H9 (cell line): ENCODE data around the gene MSI2. TPM values are rescaled to one million over a fixed set of nuclear protein-coding genes. Genes with fewer than 3 reads are reported as not detected.

Experiments used
- DNase-seq: peaks from one replicate; pipeline ENCODE4 v3.0.0-alpha.2; 2017
- H2AFZ ChIP-seq: one replicate; pipeline ENCODE4 v1.6.1; 2013; ENCODE audit warnings: mild to moderate bottlenecking, low read length, control low read depth, moderate library complexity
- H2AK5ac ChIP-seq: 2 replicates; pipeline ENCODE4 v1.6.1; 2013; ENCODE audit warnings: low read length, control low read depth, mixed read lengths; ENCODE audit not compliant: insufficient read length
- H2BK120ac ChIP-seq: one replicate; pipeline ENCODE4 v1.6.1; 2013; ENCODE audit warnings: low read depth, mild to moderate bottlenecking, low read length, control low read depth, inconsistent platforms; ENCODE audit not compliant: poor library complexity, severe bottlenecking
- H2BK12ac ChIP-seq: 2 replicates; pipeline ENCODE4 v1.6.1; 2013; ENCODE audit warnings: low read length, control low read depth, mixed read lengths, low read depth; ENCODE audit not compliant: insufficient read length
- H2BK15ac ChIP-seq: 2 replicates; pipeline ENCODE4 v1.6.1; 2013; ENCODE audit warnings: low read depth, low read length, control low read depth
- H2BK20ac ChIP-seq: one replicate; pipeline ENCODE4 v1.6.1; 2013; ENCODE audit warnings: low read depth, mild to moderate bottlenecking, low read length, control low read depth, inconsistent platforms; ENCODE audit not compliant: poor library complexity, severe bottlenecking
- H2BK5ac ChIP-seq: 2 replicates; pipeline ENCODE4 v1.6.1; 2013; ENCODE audit warnings: low read length, control low read depth, mixed read lengths; ENCODE audit not compliant: insufficient read length
- H3K14ac ChIP-seq: 2 replicates; pipeline ENCODE4 v1.6.1; 2013; ENCODE audit warnings: low read length, control low read depth; ENCODE audit not compliant: insufficient read depth
- H3K18ac ChIP-seq: 2 replicates; pipeline ENCODE4 v1.6.1; 2013; ENCODE audit warnings: low read depth, mild to moderate bottlenecking, mixed read lengths, low read length, control low read depth; ENCODE audit not compliant: insufficient read length
- H3K23ac ChIP-seq: 2 replicates; pipeline ENCODE4 v1.6.1; 2013; ENCODE audit warnings: low read length, control low read depth, mixed read lengths, low read depth; ENCODE audit not compliant: insufficient read length
- H3K23me2 ChIP-seq: 2 replicates; pipeline ENCODE4 v1.6.1; 2013; ENCODE audit warnings: low read depth, mild to moderate bottlenecking, mixed read lengths, low read length, control low read depth; ENCODE audit not compliant: insufficient read length, poor library complexity, severe bottlenecking
- H3K27ac ChIP-seq: 2 replicates; pipeline ENCODE4 v1.5.1; 2013; ENCODE audit warnings: low read length, control low read depth, mixed read lengths, low read depth; ENCODE audit not compliant: insufficient read length
- H3K27me3 ChIP-seq: 2 replicates; pipeline ENCODE4 v1.6.1; 2013; ENCODE audit warnings: low read length, control low read depth, inconsistent platforms; ENCODE audit not compliant: insufficient read depth
- H3K4ac ChIP-seq: 2 replicates; pipeline ENCODE4 v1.6.1; 2013; ENCODE audit warnings: low read depth, mild to moderate bottlenecking, control low read depth, inconsistent platforms, low read length, moderate library complexity
- H3K4me1 ChIP-seq: 2 replicates; pipeline ENCODE4 v1.6.1; 2013; ENCODE audit warnings: low read length, control low read depth, inconsistent platforms; ENCODE audit not compliant: insufficient read depth
- H3K4me2 ChIP-seq: 2 replicates; pipeline ENCODE4 v1.6.1; 2013; ENCODE audit warnings: low read length, control low read depth, mixed read lengths; ENCODE audit not compliant: insufficient read length, insufficient read depth
- H3K56ac ChIP-seq: 2 replicates; pipeline ENCODE4 v1.6.1; 2013; ENCODE audit warnings: low read depth, mild to moderate bottlenecking, mixed read lengths, low read length, control low read depth; ENCODE audit not compliant: insufficient read length
- H3K79me1 ChIP-seq: 2 replicates; pipeline ENCODE4 v1.6.1; 2013; ENCODE audit warnings: low read depth, mild to moderate bottlenecking, moderate library complexity, low read length, control low read depth, inconsistent platforms; ENCODE audit not compliant: insufficient read depth, poor library complexity, severe bottlenecking
- H3K79me2 ChIP-seq: 2 replicates; pipeline ENCODE4 v1.6.1; 2013; ENCODE audit warnings: low read length, control low read depth, inconsistent platforms; ENCODE audit not compliant: insufficient read depth
- H3K9ac ChIP-seq: 2 replicates; pipeline ENCODE4 v1.6.1; 2013; ENCODE audit warnings: low read length, control low read depth, mixed read lengths; ENCODE audit not compliant: insufficient read length; ENCODE audit errors: extremely low read depth
- H3K9me3 ChIP-seq: one replicate; pipeline ENCODE4 v1.6.1; 2013; ENCODE audit warnings: low read depth, low read length, inconsistent platforms; ENCODE audit not compliant: control insufficient read depth
- H3T11ph ChIP-seq: one replicate; pipeline ENCODE4 v1.6.1; 2013; ENCODE audit warnings: mild to moderate bottlenecking, low read length, control low read depth, inconsistent platforms
- H4K20me1 ChIP-seq: one replicate; pipeline ENCODE4 v1.6.1; 2013; ENCODE audit not compliant: control insufficient read depth, insufficient read length, insufficient read depth
- H4K5ac ChIP-seq: 2 replicates; pipeline ENCODE4 v1.6.1; 2013; ENCODE audit warnings: low read depth, mild to moderate bottlenecking, mixed read lengths, low read length, control low read depth; ENCODE audit not compliant: insufficient read length
- H4K8ac ChIP-seq: replicated peaks from 2 replicates; pipeline ENCODE4 v1.6.1; 2013; ENCODE audit warnings: low read length, control low read depth, mixed read lengths, low read depth; ENCODE audit not compliant: insufficient read length
- H4K91ac ChIP-seq: 2 replicates; pipeline ENCODE4 v1.6.1; 2013; ENCODE audit warnings: low read depth, mild to moderate bottlenecking, moderate library complexity, mixed read lengths, low read length, control low read depth; ENCODE audit not compliant: insufficient read length
- H3K27ac Mint-ChIP-seq, 3 experiments: 2 replicates in 2 of 3; 3 replicates in 1 of 3; pipeline ENCODE4 v1.8.0; 2020 to 2021; ENCODE audit warnings: mixed read lengths in 3 of 3, mild to moderate bottlenecking in 1 of 3, moderate library complexity in 1 of 3
- H3K27me3 Mint-ChIP-seq: 2 replicates; pipeline ENCODE4 v1.8.0; 2021; ENCODE audit warnings: low read depth, mild to moderate bottlenecking, moderate library complexity, mixed read lengths
- H3K36me3 Mint-ChIP-seq, 3 experiments: 2 replicates in 2 of 3; 3 replicates in 1 of 3; pipeline ENCODE4 v1.8.0; 2020 to 2021; ENCODE audit warnings: low read depth in 3 of 3, mixed read lengths in 3 of 3; ENCODE audit not compliant: insufficient read depth in 1 of 3
- H3K4me1 Mint-ChIP-seq, 2 experiments: 2 replicates each; pipeline ENCODE4 v1.8.0; 2020; ENCODE audit warnings: mixed read lengths in 2 of 2
- H3K4me3 Mint-ChIP-seq, 2 experiments: 2 replicates in 1 of 2; 3 replicates in 1 of 2; pipeline ENCODE4 v1.8.0; 2020 to 2021; ENCODE audit warnings: mild to moderate bottlenecking in 2 of 2, mixed read lengths in 2 of 2, moderate library complexity in 1 of 2
- H3K9me3 Mint-ChIP-seq, 2 experiments: 2 replicates in 1 of 2; 3 replicates in 1 of 2; pipeline ENCODE4 v1.8.0; 2020; ENCODE audit warnings: mild to moderate bottlenecking in 2 of 2, mixed read lengths in 2 of 2, moderate library complexity in 1 of 2
- WGBS: extraction: QIAGEN DNeasy Blood & Tissue Kit; methylation state at CpG from one replicate; pipeline ENCODE4 v1.1.7; 2013; ENCODE audit warnings: missing lambda C conversion rate, low lambda C conversion rate, mixed read lengths; ENCODE audit not compliant: insufficient read length; ENCODE audit errors: extremely low coverage; 5-methylcytosine and 5-hydroxymethylcytosine counted together
- total RNA-seq: library from RNA; stranded (reverse); gene quantifications from 2 replicates; pipeline ENCODE4 v1.2.1, GENCODE V29; 2021
- TF ChIP-seq, protein P1 (sequence below): fragments of 200-600 bp; sonication (generic); conservative IDR thresholded peaks from 3 replicates; pipeline ENCODE4 v1.8.0; 2021; ENCODE audit warnings: antibody characterized with exemption, mild to moderate bottlenecking

The MSI2 gene
- total RNA-seq, 1 experiment from 2014 or later: 98.5 TPM

DNA sequence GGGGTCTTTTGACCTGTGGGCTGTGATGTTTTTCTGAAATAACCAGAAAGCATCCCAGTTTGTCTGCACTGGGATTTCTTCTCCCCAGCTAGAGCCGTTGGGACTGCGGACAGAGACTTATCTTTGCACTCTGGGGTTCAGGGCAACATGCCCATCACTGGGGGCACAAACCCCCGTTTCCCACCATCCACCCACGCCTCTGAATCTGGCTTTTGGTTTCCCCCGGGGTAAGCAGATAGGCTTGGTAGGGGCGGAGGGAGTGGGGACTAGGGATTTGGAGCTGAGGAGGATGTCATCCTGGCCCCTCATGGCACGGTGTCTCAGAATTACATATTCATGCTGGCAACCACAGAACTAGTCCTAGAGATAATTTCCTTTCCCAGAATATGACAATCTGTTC lies 420.2 kb downstream of the MSI2 start:
- DNase-seq: peak; percentile 16
- TF ChIP-seq, protein P1, sequence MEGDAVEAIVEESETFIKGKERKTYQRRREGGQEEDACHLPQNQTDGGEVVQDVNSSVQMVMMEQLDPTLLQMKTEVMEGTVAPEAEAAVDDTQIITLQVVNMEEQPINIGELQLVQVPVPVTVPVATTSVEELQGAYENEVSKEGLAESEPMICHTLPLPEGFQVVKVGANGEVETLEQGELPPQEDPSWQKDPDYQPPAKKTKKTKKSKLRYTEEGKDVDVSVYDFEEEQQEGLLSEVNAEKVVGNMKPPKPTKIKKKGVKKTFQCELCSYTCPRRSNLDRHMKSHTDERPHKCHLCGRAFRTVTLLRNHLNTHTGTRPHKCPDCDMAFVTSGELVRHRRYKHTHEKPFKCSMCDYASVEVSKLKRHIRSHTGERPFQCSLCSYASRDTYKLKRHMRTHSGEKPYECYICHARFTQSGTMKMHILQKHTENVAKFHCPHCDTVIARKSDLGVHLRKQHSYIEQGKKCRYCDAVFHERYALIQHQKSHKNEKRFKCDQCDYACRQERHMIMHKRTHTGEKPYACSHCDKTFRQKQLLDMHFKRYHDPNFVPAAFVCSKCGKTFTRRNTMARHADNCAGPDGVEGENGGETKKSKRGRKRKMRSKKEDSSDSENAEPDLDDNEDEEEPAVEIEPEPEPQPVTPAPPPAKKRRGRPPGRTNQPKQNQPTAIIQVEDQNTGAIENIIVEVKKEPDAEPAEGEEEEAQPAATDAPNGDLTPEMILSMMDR: no peak
- Mint-ChIP-seq H3K36me3 (peaks cover 0 to 15% (median 14%) of the 10 kb centered on the region in 3 experiments; a peak in 4 of 7 replicates), H3K9me3 (no peaks in the 10 kb centered on the region), H3K4me1 (peaks cover 11 to 20% of the 10 kb centered on the region in 2 experiments), H3K27ac (no peak overlapping the region), H3K27me3 (no peaks in the 10 kb centered on the region), H3K4me3 (no peak overlapping the region)
- Histone ChIP-seq H2BK20ac (no peak overlapping the region), H3K23ac (no peak overlapping the region), H3K4me2 (no peak overlapping the region), H3K18ac (no peak overlapping the region), H2BK120ac (no peak overlapping the region), H4K91ac (no peak overlapping the region), H3K56ac (no peak overlapping the region), H3K79me2 (no peaks in the 10 kb centered on the region), H3K4ac (no peak overlapping the region), H3K14ac (no peak overlapping the region), H3K27me3 (no peaks in the 10 kb centered on the region), H4K5ac (no peak overlapping the region), H3K23me2 (no peaks in the 10 kb centered on the region), H3K27ac (no peak overlapping the region), H3T11ph (no peak overlapping the region), H3K9me3 (no peaks in the 10 kb centered on the region), H2BK12ac (no peak overlapping the region), H3K9ac (no peak overlapping the region), H2AK5ac (no peak overlapping the region), H3K4me1 (no peaks in the 10 kb centered on the region), H4K8ac (no peak overlapping the region), H2AFZ (no peak overlapping the region), H2BK5ac (no peak overlapping the region), H4K20me1 (no peaks in the 10 kb centered on the region), H3K79me1 (no peaks in the 10 kb centered on the region), H2BK15ac (no peak overlapping the region)
- WGBS: no CpG with 5 or more reads among the region's 7 CpGs
